Psoas muscle (tissue), 8 donors: ENCODE data around the gene ZNF266. TPM values are rescaled to one million over a fixed set of nuclear protein-coding genes. Genes with fewer than 3 reads are reported as not detected.
A peak's percentile ranks its signal among the peaks of the same experiment; 100 is the strongest.

Experiments
- ATAC-seq, 4 donors: fragments of 200-7000 bp; cut with Tn5 transposase; one replicate each; pipeline ENCODE4 v1.9.1; 2020; ENCODE audit warnings: moderate library complexity in 3 of 4, mild to moderate bottlenecking in 2 of 4
- DNase-seq, 2 donors: peaks; one replicate each; pipeline ENCODE4 v3.0.0-alpha.2; 2020
- H3K27ac ChIP-seq: fragments of 200-600 bp; one replicate; pipeline ENCODE4 v1.8.0; 2022
- H3K27me3 ChIP-seq, 3 donors: fragments of 200-600 bp in 1 of 3; one replicate each; pipeline versions ENCODE4 v1.6.1 to v1.8.0; 2013 to 2022; ENCODE audit warnings: low read length in 2 of 3, mild to moderate bottlenecking in 2 of 3, moderate library complexity in 1 of 3; ENCODE audit not compliant: insufficient read depth in 3 of 3
- H3K36me3 ChIP-seq, 2 donors: fragments of 200-600 bp in 1 of 2; one replicate each; pipeline versions ENCODE4 v1.6.1 to v1.8.0; 2013 to 2022; ENCODE audit warnings: low read depth in 1 of 2, mild to moderate bottlenecking in 1 of 2, moderate library complexity in 1 of 2; ENCODE audit not compliant: insufficient read depth in 1 of 2
- H3K4me1 ChIP-seq: fragments of 200-600 bp; one replicate; pipeline ENCODE4 v1.8.0; 2022
- H3K4me3 ChIP-seq: fragments of 200-600 bp; one replicate; pipeline ENCODE4 v1.8.0; 2022; ENCODE audit warnings: mild to moderate bottlenecking
- H3K9me3 ChIP-seq: fragments of 200-600 bp; one replicate; pipeline ENCODE4 v1.8.0; 2022
- CTCF ChIP-seq: fragments of 200-600 bp; IDR thresholded peaks from one replicate; pipeline ENCODE4 v1.8.0; 2022; ENCODE audit warnings: antibody characterized with exemption
- WGBS, 3 donors: extraction: QIAGEN DNeasy Blood & Tissue Kit; methylation state at CpG; one replicate each; pipeline versions ENCODE4 v1.1.6 to v1.1.7; 2013; 5-methylcytosine and 5-hydroxymethylcytosine counted together
- intact Hi-C, 2 donors: fragments of 100-400 bp; cut with DNase I; formaldehyde crosslinking; loops; one replicate each; pipeline versions ENCODE4 v1.11.0 to v1.14.2; 2022
- polyA plus RNA-seq, 3 donors: library from polyadenylated mRNA; stranded (reverse); fragments of 200-250 nt; gene quantifications; one replicate each; pipeline ENCODE4 v1.2.3, GENCODE V29; 2013
- total RNA-seq, 4 donors: library from RNA; stranded (reverse); fragmentation: NEBNext Ultra II Directional in 2 of 4; extraction: Animal tissue kit (Norgen Biotek cat#: 25700) in 2 of 4; gene quantifications; one replicate each; pipeline versions ENCODE4 v1.2.1 to v1.2.4, GENCODE V29; 2021 to 2023
- donor health status: healthy with polysubstance abuse.
- donor health status: DM: no; HTN: no; CAD: no; lungs with moderate emphysema.
- donor health status: Bipolar disorder and iron deficiency.
- donor health status: healthy.
- donor health status: DM: yes; HTN: yes; CAD: no.
- donor health status: DM: no; HTN: no; CAD: no.
- donor health status: DM: no; HTN: no; CAD: no.
- donor health status: DM: yes; HTN: yes; CAD: no.

The ZNF266 gene
- total and polyA plus RNA-seq, 7 donors, result 4.1 to 8.1 (median 5.7) TPM

GRCh38 chr19:9461938-9462337 lies 26.6 kb upstream of the ZNF266 start:
- intact Hi-C loops, result no loop called here
- DNase-seq (no peak), ATAC-seq (no peak)
- no peak for TF ChIP-seq CTCF
- H3K36me3 ChIP-seq, result no peaks in the 10 kb centered on the region
- H3K27ac ChIP-seq, result no peak overlapping the region
- WGBS, 3 donors, result 88 to 92% (median 90%) methylated on average over 4 of the region's 4 CpGs
- H3K4me1 ChIP-seq, result no peaks in the 10 kb centered on the region
- peaks cover 30% of the 10 kb centered on the region for H3K9me3 ChIP-seq
- no peaks in the 10 kb centered on the region for H3K27me3 ChIP-seq
- no peak overlapping the region for H3K4me3 ChIP-seq

- Histone ChIP-seq H3K4me1 (no peaks in the 10 kb centered on the region), H3K27me3 (no peaks in the 10 kb centered on the region), H3K9me3 (peaks cover 39% of the 10 kb centered on the region), H3K4me3 (no peak overlapping the region), H3K27ac (no peak overlapping the region), H3K36me3 (no peaks in the 10 kb centered on the region)
- ATAC-seq (no peak), DNase-seq (no peak)
- no peak for TF ChIP-seq CTCF
- intact Hi-C loops, result no loop called here
- 66 to 81% (median 73%) methylated on average over 13 of the region's 13 CpGs for WGBS, 3 donors
Measured at GRCh38 chr19:9456018-9456689, 20.8 kb upstream of the ZNF266 start.

GRCh38 chr19:9453953-9454352 lies 18.6 kb upstream of the ZNF266 start:
- Histone ChIP-seq H3K9me3 (peaks cover 50% of the 10 kb centered on the region), H3K4me1 (no peaks in the 10 kb centered on the region), H3K27ac (no peak overlapping the region), H3K4me3 (no peak overlapping the region), H3K36me3 (no peaks in the 10 kb centered on the region), H3K27me3 (no peaks in the 10 kb centered on the region)
- intact Hi-C loops, result no loop called here
- 91 to 94% (median 93%) methylated on average over 4 of the region's 4 CpGs for WGBS, 3 donors
- TF ChIP-seq CTCF, result no peak
- no peak for ATAC-seq
- no peak for DNase-seq

- Histone ChIP-seq H3K9me3 (peaks cover 49% of the 10 kb centered on the region), H3K27ac (no peak overlapping the region), H3K27me3 (no peaks in the 10 kb centered on the region), H3K4me1 (no peaks in the 10 kb centered on the region), H3K4me3 (no peak overlapping the region), H3K36me3 (no peaks in the 10 kb centered on the region)
- intact Hi-C loops, result no loop called here
- DNase-seq (no peak), ATAC-seq (no peak)
- 86 to 92% (median 86%) methylated on average over 1 of the region's 1 CpG for WGBS, 3 donors
- no peak for TF ChIP-seq CTCF
Measured at GRCh38 chr19:9445037-9445436, 9.7 kb upstream of the ZNF266 start.

- H3K4me3 ChIP-seq, result peak overlapping the region; percentile 82
- no peak for TF ChIP-seq CTCF
- WGBS, 3 donors, result 74 to 78% (median 78%) methylated on average over 4 of the region's 4 CpGs
- peaks cover 24% of the 10 kb centered on the region for H3K9me3 ChIP-seq
- intact Hi-C loops, result loop anchor here in 1 of 2 donors (5.0 kb wide), 1 partner anchor 361 kb away; no protein-coding TSS in a partner anchor
- no peak for DNase-seq
- ATAC-seq, result no peak
- no peaks in the 10 kb centered on the region for H3K27me3 ChIP-seq
- peaks cover 0 to 27% of the 10 kb centered on the region in 2 donors for H3K36me3 ChIP-seq
- H3K27ac ChIP-seq, result no peak overlapping the region
- H3K4me1 ChIP-seq, result peaks cover 12% of the 10 kb centered on the region
Measured at GRCh38 chr19:9436358-9436757, 985 bp upstream of the ZNF266 start.
